PFSK-1 (cell line): ENCODE measurements around the gene ZNF277.

Experiments
- FOXP2 ChIP-seq: optimal IDR thresholded peaks from 2 replicates; pipeline ENCODE3; 2011; ENCODE audit warnings: borderline replicate concordance, control low read depth, inconsistent platforms; ENCODE audit not compliant: insufficient read depth; ENCODE audit errors: extremely low read length, extremely low read depth
- POLR2AphosphoS5 ChIP-seq: IDR thresholded peaks from 2 replicates; pipeline ENCODE4 v1.6.1; 2012; ENCODE audit warnings: low read depth, mild to moderate bottlenecking, control low read depth, low read length, moderate library complexity
- SIN3A ChIP-seq: IDR thresholded peaks from 2 replicates; pipeline ENCODE4 v1.6.1; 2012; ENCODE audit warnings: mild to moderate bottlenecking, low read length, moderate library complexity, borderline replicate concordance; ENCODE audit not compliant: insufficient read depth
- TAF1 ChIP-seq: IDR thresholded peaks from 2 replicates; pipeline ENCODE4 v1.6.1; 2012; ENCODE audit warnings: low read length, control low read depth, borderline replicate concordance; ENCODE audit not compliant: insufficient read depth
- TF ChIP-seq, protein P1 (sequence below), 2 experiments: IDR thresholded peaks; 2 replicates each; pipeline versions ENCODE4 v1.6.1 to v1.8.0; 2011 to 2012; ENCODE audit warnings: low read depth in 2 of 2, low read length in 2 of 2, control low read depth in 1 of 2, inconsistent platforms in 1 of 2, mild to moderate bottlenecking in 1 of 2, moderate library complexity in 1 of 2; ENCODE audit not compliant: insufficient read depth in 1 of 2

The ZNF277 gene

DNA sequence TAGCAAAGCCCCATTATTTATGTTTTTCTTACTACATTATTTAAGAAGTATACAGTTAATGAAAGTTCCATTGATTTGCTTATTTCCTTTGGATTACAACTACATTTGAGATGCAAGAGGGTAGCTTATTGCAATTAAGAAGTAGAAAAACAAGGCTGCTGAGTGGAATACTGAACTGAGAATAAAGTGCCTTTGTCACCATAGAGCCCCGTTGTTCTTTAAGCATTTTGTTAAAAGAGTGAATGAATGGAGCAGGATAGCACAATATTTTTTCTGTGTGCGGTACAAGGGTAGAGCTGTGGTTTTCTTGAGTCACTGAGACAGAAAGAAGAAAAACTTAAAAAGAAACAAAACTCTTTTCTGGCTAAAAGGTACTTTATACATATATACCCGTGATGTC is 45.6 kb downstream of the ZNF277 start:
- TF ChIP-seq FOXP2 = no peak
- no peak for TF ChIP-seq TAF1
- TF ChIP-seq POLR2AphosphoS5 = no peak
- TF ChIP-seq, protein P1, sequence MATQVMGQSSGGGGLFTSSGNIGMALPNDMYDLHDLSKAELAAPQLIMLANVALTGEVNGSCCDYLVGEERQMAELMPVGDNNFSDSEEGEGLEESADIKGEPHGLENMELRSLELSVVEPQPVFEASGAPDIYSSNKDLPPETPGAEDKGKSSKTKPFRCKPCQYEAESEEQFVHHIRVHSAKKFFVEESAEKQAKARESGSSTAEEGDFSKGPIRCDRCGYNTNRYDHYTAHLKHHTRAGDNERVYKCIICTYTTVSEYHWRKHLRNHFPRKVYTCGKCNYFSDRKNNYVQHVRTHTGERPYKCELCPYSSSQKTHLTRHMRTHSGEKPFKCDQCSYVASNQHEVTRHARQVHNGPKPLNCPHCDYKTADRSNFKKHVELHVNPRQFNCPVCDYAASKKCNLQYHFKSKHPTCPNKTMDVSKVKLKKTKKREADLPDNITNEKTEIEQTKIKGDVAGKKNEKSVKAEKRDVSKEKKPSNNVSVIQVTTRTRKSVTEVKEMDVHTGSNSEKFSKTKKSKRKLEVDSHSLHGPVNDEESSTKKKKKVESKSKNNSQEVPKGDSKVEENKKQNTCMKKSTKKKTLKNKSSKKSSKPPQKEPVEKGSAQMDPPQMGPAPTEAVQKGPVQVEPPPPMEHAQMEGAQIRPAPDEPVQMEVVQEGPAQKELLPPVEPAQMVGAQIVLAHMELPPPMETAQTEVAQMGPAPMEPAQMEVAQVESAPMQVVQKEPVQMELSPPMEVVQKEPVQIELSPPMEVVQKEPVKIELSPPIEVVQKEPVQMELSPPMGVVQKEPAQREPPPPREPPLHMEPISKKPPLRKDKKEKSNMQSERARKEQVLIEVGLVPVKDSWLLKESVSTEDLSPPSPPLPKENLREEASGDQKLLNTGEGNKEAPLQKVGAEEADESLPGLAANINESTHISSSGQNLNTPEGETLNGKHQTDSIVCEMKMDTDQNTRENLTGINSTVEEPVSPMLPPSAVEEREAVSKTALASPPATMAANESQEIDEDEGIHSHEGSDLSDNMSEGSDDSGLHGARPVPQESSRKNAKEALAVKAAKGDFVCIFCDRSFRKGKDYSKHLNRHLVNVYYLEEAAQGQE (IDR thresholded peaks at IDR 0.05; ENCODE audit: insufficient read depth in 1 of 2, low read depth in 2 of 2, low read length in 2 of 2) = no peak
- no peak for TF ChIP-seq SIN3A

- no peak for TF ChIP-seq TAF1
- TF ChIP-seq, protein P1 (IDR thresholded peaks at IDR 0.05; ENCODE audit: insufficient read depth in 1 of 2, low read depth in 2 of 2, low read length in 2 of 2) = no peak
- no peak for TF ChIP-seq FOXP2
- TF ChIP-seq POLR2AphosphoS5 = no peak
- no peak for TF ChIP-seq SIN3A
Measured at GRCh38 chr7:112252691-112253090, 46.2 kb downstream of the ZNF277 start.

GRCh38 chr7:112254156-112254555 is 47.7 kb downstream of the ZNF277 start:
- TF ChIP-seq FOXP2 = no peak
- TF ChIP-seq TAF1 = no peak
- no peak for TF ChIP-seq POLR2AphosphoS5
- TF ChIP-seq, protein P1 (IDR thresholded peaks at IDR 0.05; ENCODE audit: insufficient read depth in 1 of 2, low read depth in 2 of 2, low read length in 2 of 2) = no peak
- no peak for TF ChIP-seq SIN3A

GRCh38 chr7:112254709-112255387 is 48.4 kb downstream of the ZNF277 start:
- no peak for TF ChIP-seq FOXP2
- no peak for TF ChIP-seq TAF1
- TF ChIP-seq POLR2AphosphoS5 = no peak

DNA sequence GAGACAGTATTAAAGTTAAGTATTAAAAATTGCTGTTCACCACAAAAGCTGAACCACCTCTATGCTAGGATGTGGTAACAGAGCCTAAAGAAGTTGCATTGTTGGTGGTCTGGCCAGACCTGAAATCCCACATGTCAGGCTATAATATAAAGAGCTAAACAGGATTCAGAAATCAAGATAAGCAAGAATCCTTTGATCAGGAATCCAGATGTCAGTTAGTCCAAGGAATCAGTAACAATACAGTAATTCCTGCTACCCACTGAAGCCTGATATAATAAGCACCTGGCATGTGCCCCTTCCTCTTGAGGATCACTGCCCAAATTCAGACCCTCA is 48.9 kb downstream of the ZNF277 start:
- no peak for TF ChIP-seq POLR2AphosphoS5
- TF ChIP-seq FOXP2 = no peak
- no peak for TF ChIP-seq SIN3A
- TF ChIP-seq, protein P1 (IDR thresholded peaks at IDR 0.05; ENCODE audit: insufficient read depth in 1 of 2, low read depth in 2 of 2, low read length in 2 of 2) = no peak
- no peak for TF ChIP-seq TAF1

DNA sequence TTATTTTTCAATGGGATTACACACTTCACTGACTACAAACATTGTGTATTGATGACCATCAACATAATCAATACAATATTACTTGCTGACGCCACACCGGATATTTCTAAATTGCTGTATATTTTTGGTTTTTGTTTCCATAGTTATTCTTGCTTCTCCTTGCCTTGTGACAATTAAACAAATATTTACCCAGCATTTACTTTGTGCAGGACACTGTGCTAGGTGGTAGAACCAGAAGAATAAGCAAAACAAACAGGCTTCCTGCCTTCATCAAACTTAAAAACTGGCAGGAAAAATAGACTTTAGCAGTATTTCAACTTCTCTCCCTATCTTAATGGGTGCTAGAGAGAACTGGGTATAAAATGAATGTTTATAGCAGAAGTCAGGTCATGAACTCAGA is 50.6 kb downstream of the ZNF277 start:
- TF ChIP-seq SIN3A (no peak), FOXP2 (no peak), TAF1 (no peak), POLR2AphosphoS5 (no peak)
- TF ChIP-seq, protein P1 (IDR thresholded peaks at IDR 0.05; ENCODE audit: insufficient read depth in 1 of 2, low read depth in 2 of 2, low read length in 2 of 2) = no peak
